Measurements from ENCODE around the gene CACNA1S.

Gene CACNA1S

DNA sequence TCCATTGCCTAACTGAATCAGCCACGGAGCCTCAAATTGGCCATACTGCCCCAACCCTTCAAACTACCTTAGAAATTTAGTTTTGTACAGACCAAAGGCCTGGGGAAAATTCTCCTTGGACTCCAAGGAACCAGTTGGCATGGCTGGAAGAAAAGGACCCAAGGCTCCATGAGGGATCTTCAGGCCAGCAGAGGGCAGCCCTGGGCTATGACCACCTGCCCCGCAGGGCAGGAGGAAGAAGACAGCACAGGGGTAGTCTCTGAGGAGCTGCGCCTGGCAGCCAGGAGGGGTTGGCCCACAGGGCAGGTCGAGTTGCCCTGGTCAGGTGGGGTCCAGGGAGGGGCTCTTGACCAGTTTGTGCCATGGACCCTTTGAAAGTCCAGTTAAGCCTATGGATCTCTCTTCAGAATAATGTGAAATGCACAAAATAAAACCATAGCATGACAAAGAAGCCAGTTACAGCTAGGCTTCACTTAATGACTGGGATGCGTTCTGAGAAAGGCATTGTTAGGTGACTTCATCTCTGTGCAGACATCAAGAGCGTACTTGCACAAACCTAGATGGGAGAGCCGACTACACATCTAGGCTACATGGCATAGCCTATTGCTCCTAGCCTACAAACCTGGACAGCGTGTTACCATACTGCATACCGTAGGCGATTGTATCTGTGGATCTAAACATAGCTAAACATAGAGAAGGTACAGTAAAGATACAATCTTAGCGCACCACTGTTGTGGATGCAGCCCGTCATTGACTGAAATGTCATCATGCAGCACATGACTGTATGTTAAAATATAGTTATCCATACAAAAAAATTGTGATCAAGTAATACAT is 26.1 kb downstream of the CACNA1S start:
- TF ChIP-seq, protein P1, sequence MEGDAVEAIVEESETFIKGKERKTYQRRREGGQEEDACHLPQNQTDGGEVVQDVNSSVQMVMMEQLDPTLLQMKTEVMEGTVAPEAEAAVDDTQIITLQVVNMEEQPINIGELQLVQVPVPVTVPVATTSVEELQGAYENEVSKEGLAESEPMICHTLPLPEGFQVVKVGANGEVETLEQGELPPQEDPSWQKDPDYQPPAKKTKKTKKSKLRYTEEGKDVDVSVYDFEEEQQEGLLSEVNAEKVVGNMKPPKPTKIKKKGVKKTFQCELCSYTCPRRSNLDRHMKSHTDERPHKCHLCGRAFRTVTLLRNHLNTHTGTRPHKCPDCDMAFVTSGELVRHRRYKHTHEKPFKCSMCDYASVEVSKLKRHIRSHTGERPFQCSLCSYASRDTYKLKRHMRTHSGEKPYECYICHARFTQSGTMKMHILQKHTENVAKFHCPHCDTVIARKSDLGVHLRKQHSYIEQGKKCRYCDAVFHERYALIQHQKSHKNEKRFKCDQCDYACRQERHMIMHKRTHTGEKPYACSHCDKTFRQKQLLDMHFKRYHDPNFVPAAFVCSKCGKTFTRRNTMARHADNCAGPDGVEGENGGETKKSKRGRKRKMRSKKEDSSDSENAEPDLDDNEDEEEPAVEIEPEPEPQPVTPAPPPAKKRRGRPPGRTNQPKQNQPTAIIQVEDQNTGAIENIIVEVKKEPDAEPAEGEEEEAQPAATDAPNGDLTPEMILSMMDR (IDR thresholded peaks at IDR 0.05; ENCODE audit: low read depth, low read length, poor library complexity, severe bottlenecking): peak; percentile 57
- no peak for TF ChIP-seq EZH2phosphoT487 (IDR thresholded peaks at IDR 0.05; ENCODE audit: borderline replicate concordance, low read length)
- peaks cover 19% of the 10 kb centered on the region for H3K27me3 ChIP-seq (ENCODE audit: control insufficient read depth, low read length)

DNA sequence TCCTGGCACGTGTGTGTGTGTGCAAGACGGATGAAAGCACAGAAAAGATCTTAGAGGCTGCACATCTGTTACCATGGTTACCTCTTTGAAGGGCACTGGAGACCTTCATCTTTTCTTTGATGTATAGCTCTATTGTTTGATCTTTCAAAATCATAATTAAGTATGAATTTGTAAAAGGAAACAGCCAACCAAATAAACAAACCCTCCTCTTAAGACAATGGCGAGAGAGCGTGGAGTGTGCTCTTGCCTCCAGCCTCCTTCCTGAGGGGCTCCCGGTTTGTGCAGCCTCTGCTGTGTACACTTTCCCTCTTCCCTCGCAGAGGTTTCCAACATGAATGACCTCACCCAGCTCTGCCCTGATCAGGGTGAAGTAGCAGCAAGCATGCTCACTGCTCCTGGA is 27.9 kb downstream of the CACNA1S start:
- Histone ChIP-seq H3K27me3 (ENCODE audit: control insufficient read depth, low read length) (peaks cover 12% of the 10 kb centered on the region), H3K4me2 (ENCODE audit: low read length) (no peak overlapping the region), H3K27ac (ENCODE audit: low read depth, low read length) (no peak overlapping the region), H3K4me1 (ENCODE audit: control insufficient read depth, low read length) (no peaks in the 10 kb centered on the region), H3K4me3 (ENCODE audit: low read length) (no peak overlapping the region), H3K79me2 (ENCODE audit: control insufficient read depth, low read length) (no peaks in the 10 kb centered on the region), H3K36me3 (ENCODE audit: control insufficient read depth, low read length) (no peaks in the 10 kb centered on the region), H4K20me1 (ENCODE audit: control insufficient read depth, insufficient read depth, low read depth, low read length) (no peaks in the 10 kb centered on the region), H3K9me3 (ENCODE audit: control insufficient read depth, insufficient read depth, low read length) (no peaks in the 10 kb centered on the region), H3F3A (ENCODE audit: control insufficient read depth, insufficient read depth) (no peaks in the 10 kb centered on the region), H3K9me2 (replicated peaks; ENCODE audit: control insufficient read depth, low read length) (no peaks in the 10 kb centered on the region)
- TF ChIP-seq, protein P1 (IDR thresholded peaks at IDR 0.05; ENCODE audit: low read depth, low read length, poor library complexity, severe bottlenecking): no peak
- TF ChIP-seq EZH2phosphoT487 (IDR thresholded peaks at IDR 0.05; ENCODE audit: borderline replicate concordance, low read length): no peak

More for the DNA sequence above, 26.1 kb downstream of the CACNA1S start:
- no peaks in the 10 kb centered on the region for H3K4me1 ChIP-seq (ENCODE audit: control insufficient read depth, low read length)
- no peaks in the 10 kb centered on the region for H3K9me2 ChIP-seq (replicated peaks; ENCODE audit: control insufficient read depth, low read length)
- H3K27ac ChIP-seq (ENCODE audit: low read depth, low read length): no peak overlapping the region
- H3K4me2 ChIP-seq (ENCODE audit: low read length): no peak overlapping the region
- no peaks in the 10 kb centered on the region for H3K79me2 ChIP-seq (ENCODE audit: control insufficient read depth, low read length)
- H3K4me3 ChIP-seq (ENCODE audit: low read length): no peak overlapping the region
- no peaks in the 10 kb centered on the region for H3K9me3 ChIP-seq (ENCODE audit: control insufficient read depth, insufficient read depth, low read length)
- no peaks in the 10 kb centered on the region for H3F3A ChIP-seq (ENCODE audit: control insufficient read depth, insufficient read depth)
- H3K36me3 ChIP-seq (ENCODE audit: control insufficient read depth, low read length): no peaks in the 10 kb centered on the region
- H4K20me1 ChIP-seq (ENCODE audit: control insufficient read depth, insufficient read depth, low read depth, low read length): no peaks in the 10 kb centered on the region

DNA sequence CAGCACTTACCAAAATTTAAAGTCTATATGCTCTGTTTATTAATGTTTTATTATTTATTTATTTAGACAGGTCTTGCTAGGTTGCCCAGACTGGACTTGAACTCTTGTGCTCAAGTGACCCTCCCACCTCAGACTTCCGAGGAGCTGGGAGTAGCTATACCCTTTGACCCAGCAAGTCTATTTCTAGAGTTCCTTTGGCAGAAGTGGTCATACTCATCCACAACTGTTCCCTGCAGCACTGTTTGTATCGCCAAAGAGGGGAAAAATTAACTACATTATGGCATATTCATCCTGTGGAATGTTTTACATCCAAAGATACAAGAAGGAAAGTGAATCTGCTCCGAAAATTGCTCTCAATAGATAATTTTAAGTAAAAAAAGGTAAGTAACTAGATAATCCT is 28.5 kb downstream of the CACNA1S start:
- Histone ChIP-seq H3K36me3 (ENCODE audit: control insufficient read depth, low read length) (no peaks in the 10 kb centered on the region), H3K4me2 (ENCODE audit: low read length) (no peak overlapping the region), H3K27me3 (ENCODE audit: control insufficient read depth, low read length) (peaks cover 12% of the 10 kb centered on the region), H3K79me2 (ENCODE audit: control insufficient read depth, low read length) (no peaks in the 10 kb centered on the region), H3K9me2 (replicated peaks; ENCODE audit: control insufficient read depth, low read length) (no peaks in the 10 kb centered on the region), H3K4me3 (ENCODE audit: low read length) (no peak overlapping the region), H3F3A (ENCODE audit: control insufficient read depth, insufficient read depth) (no peaks in the 10 kb centered on the region), H4K20me1 (ENCODE audit: control insufficient read depth, insufficient read depth, low read depth, low read length) (no peaks in the 10 kb centered on the region), H3K27ac (ENCODE audit: low read depth, low read length) (no peak overlapping the region), H3K4me1 (ENCODE audit: control insufficient read depth, low read length) (no peaks in the 10 kb centered on the region), H3K9me3 (ENCODE audit: control insufficient read depth, insufficient read depth, low read length) (no peaks in the 10 kb centered on the region)
- TF ChIP-seq EZH2phosphoT487 (IDR thresholded peaks at IDR 0.05; ENCODE audit: borderline replicate concordance, low read length): no peak
- TF ChIP-seq, protein P1 (IDR thresholded peaks at IDR 0.05; ENCODE audit: low read depth, low read length, poor library complexity, severe bottlenecking): no peak
